HG03159 (cell line): ENCODE results near the gene U2SURP.
A peak's percentile ranks its signal among the peaks of the same experiment; 100 is the strongest.
"Not testable (repeated sequence)": the region's sequence is repeated elsewhere in the genome, so short reads cannot be mapped to it uniquely, and the experiment has no call there.

Experiments
- ATAC-seq: cut with Tn5 transposase; IDR thresholded peaks from one replicate; pipeline ENCODE4 v1.9.1; 2021; ENCODE audit warnings: mild to moderate bottlenecking, moderate library complexity; ENCODE audit not compliant: unreplicated experiment

The U2SURP gene

DNA sequence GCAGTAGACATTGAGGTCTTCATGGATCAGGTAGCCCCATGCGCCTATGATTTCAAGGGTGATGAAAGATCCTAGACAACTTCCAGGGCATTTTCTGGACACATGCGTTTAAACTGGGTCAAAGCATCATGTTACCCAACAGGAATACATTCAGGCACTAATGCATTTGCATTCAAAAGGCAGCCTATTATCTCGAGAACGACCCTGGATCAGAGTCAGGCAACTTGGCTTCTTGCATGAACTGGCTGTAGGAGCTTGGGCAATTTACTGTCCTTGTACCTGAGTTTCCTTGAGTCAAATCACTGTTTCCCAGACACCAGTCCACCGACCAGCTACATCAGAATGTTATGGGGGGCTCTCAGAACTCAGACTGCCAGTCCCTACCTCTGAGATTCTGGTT, 66.7 kb downstream of the U2SURP start:
- ATAC-seq = no peak

DNA sequence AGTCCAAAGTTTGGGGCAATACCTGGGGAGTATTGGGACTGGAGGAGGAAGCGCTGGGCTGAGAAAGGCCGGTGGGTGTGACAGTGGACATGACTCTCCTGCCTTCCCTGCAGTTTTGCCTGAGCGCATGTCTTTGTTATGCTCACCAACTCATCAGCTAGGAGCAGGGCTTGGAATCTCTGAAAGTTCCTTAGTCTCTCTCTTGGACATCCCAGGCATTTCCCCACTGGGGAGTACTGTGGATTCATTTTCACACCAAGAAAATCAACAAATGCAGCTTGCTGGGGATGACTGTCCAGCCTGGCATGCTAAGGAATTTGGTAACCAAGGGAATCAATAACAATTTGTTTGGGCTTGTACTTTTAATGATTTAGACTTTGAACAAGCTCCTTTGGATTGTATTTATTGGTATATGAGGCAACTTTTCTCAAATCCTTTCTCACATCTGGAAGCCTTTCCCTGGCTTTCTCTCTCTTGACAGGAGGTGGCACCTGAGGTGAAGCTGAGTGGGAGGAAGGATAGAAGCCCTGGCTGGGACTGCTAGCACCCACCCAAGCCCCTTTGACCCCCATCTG, 69.7 kb downstream of the U2SURP start:
- ATAC-seq = no peak

DNA sequence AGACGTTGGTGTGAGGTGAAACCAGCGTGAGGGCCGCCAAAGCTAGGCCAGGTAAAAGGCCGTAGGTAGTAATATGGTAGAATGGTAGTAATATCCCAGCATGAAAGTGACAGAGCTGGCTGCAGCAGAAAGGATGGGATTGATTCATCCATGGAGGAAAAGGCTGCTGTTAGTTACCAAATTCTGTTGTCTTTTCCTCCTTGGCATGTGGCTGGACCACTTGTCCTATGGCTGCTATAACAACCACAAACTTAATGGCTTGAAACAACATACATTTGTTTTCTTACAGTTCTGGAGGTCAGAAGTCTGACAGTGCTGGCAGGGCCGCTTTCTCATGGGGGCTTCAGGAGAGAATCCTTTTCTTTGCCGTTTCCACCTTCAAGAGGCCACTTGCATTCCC, 70.4 kb downstream of the U2SURP start:
- ATAC-seq = no peak

DNA sequence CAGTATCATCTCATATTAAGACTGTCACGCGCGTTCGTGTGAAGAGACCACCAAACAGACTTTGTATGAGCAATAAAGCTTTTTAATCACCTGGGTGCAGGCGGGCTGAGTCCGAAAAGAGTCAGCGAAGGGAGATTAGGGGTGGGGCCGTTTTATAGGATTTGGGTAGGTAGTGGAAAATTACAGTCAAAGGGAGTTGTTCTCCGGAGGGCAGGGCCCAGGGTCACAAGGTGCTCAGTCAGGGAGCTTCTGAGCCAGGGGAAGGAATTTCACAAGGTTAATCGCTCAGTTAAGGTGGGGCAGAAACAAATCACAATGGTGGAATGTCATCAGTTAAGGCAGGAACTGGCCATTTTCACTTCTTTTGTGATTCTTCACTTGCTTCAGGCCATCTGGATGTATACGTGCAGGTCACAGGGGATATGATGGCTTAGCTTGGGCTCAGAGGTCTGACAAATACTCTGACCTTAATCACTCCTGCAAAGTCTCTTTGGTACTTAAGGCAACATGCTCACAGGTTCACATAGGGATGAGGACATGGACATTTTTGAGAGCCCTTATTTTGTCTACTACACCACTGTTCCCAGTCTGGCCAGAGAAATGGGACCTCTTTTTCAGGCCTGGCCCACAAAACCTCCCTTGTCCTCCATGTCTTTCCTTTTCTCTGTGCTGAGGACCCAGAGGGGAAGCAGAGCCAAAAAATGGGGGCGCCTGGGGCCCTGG, 71.1 kb downstream of the U2SURP start:
- not testable (repeated sequence) for ATAC-seq

DNA sequence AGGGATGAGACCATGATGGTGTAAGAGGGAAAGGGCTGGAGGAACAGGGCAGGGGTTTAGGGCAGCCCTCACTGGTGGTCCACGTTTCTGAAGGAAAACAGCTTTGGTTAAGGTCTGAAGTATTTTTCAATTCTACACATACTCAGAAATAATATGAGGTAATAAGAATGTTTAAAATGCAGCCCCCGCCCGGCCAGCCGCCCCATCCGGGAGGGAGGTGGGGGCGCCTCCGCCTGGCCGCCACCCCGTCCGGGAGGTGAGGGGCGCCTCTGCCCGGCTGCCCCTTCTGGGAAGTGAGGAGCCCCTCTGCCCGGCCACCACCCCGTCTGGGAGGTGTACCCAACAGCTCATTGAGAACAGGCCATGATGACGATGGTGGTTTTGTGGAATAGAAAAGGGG, 72.2 kb downstream of the U2SURP start:
- not testable (repeated sequence) for ATAC-seq

DNA sequence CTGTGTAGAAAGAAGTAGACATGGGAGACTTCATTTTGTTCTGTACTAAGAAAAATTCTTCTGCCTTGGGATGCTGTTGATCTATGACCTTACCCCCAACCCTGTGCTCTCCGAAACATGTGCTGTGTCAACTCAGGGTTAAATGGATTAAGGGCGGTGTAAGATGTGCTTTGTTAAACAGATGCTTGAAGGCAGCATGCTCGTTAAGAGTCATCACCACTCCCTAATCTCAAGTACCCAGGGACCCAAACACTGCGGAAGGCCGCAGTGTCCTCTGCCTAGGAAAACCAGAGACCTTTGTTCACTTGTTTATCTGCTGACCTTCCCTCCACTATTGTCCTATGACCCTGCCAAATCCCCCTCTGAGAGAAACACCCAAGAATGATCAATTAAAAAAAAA, 72.6 kb downstream of the U2SURP start:
- not testable (repeated sequence) for ATAC-seq

DNA sequence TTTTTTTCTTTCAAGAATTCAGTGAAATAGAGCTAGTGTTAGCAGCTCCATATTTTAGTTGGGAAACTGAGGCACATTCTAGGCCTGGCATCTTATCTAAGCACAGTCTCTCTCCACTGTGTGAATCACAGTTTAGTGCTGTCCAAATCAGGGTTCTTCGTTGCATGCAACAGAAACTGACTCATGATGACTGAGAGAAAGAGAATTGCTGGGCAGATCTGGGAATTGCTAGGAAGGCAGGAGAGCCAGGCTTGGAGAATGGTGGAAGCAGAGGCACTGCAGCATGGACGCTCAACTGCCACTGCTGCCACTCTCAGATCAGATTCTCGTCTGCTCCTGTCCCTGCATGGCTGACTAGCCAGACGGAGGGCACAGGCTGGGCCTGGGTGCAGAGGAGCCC, 77.5 kb downstream of the U2SURP start:
- ATAC-seq = no peak

DNA sequence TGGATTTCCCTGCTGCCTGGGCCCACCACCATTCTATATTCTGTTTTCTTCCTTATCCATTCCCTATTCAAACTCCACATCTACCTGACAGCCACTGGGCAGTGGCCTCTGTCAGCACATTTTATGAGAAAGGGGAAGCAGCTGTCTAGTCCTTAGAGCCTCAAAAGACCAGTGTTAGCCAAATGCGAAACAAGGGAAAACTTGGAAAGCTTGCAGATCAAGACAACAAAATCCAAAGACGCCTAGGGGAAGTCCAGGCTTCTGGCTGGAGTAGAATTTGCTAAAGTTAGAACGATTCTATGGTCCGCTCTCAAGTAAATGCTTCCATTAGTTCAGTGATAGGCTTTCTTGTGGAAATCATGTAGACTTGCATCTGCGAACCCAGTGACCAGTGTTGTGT, 78.8 kb downstream of the U2SURP start:
- ATAC-seq = no peak

DNA sequence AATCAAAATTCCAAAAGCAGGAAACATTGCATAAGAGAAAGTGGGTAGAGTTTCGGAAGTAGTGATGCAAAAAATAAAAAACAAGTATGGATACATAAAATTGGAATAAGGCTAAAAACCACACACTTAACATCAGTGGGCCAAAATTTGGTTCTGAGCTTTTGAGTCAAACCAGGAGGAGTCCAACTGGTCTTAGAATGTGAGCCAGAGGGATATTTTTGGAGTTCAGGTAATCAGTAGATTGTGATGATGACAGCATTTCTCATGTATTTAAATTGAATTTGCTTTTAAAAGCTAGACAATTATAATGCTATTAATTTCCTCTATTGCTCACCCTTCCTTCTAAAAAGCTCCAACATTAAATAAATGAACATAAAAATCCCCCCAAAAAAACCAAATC, 80.0 kb downstream of the U2SURP start:
- ATAC-seq = no peak

DNA sequence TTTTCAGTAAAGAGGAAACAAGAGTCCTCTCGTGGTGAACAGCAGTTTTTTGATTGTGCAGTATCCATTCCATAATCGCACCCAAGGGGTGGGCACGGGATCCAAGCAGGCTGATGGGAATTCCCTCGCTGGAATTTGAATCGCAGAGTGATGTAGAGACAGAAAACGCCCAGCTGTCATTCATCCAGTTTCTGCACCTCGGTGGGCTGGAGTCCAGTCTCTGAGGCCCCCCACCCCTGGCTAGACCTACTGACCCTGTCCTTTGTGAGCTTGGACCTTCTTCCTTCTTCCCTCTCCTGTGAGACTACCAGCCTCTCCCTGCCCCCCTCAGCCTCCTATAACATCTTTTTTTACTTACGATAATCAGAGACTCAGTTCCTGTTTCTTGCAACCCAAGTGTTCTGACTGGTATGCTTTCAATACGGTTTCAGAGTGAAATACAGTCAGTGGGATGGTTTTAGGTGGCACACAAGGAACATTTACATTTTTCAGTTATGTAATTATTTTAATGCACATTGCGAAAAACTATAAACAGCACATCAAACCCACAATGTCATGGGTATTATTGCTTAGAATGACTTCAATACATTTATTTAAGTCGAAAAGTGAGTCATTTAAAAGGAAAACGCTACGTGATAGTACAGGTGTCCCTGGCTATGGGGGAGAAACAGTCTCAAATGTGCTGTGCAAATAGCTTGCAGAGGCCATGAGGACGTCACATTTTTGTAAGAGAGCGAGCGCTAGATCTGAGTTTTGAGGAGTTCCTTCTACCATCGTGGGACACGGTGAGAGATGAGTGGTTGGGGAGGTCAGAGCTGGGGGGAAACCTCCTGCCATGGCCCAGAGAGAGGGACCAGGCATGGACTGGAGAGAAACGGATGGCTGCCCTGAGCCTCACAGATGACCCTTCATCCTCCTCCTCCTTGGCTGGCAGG, 80.7 kb downstream of the U2SURP start:
- ATAC-seq = peak; percentile 83

DNA sequence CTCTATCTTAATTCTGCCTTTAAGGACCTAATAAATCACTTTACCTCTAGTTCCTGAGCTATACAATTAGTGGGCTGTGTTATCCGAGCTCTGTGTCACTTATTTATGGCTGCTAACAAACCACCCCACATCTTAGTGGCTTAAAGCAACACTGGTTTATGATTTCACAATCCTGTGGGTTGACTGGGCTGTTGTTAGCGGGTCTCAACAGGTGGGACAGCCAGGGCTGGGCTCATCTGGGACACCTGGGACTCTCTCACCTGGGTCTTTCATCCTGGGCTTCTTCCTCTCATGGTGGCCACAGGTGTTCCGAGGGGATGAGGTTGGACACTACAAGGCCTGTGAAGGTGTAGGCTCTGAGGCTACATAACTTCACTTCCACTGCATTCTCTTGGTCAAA, 82.4 kb downstream of the U2SURP start:
- ATAC-seq = no peak

DNA sequence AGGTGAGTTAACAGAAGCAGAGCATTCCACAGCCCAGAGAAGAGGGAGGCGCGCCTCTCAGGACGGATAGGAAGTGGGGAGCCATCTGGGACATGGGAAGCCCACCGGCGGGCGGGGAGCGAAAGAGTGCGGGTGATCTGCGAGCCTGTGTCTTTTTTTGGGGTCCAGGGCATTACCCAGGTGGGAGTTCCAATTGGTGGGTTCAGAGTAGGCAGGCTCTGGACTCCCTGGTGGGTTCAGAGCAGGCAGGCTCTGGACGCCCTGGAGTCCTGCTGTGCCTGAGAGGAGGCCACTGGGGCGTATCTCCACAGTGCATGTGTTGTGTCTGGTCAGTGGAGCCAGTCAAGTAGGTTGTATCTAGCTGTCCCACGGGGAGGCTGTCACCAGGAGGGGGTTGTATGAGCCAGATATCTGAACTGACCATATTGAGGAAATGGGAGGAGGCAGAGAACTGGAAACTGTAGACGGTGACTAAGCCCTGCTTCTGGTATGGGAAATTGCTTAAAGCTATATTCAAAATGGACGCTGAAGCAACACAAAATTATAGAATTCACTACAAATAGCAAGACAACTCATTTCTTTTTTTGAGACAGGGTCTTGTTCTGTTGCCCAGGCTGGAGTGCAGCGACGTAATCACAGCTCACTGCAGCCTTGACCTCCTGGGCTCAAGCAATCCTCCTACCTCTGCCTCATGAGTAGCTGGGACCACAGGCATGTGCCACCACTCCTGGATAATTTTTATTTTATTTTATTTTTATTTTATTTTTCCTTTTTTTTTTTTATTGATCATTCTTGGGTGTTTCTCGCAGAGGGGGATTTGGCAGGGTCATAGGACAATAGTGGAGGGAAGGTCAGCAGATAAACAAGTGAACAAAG, 83.7 kb downstream of the U2SURP start:
- ATAC-seq = peak; percentile 59

DNA sequence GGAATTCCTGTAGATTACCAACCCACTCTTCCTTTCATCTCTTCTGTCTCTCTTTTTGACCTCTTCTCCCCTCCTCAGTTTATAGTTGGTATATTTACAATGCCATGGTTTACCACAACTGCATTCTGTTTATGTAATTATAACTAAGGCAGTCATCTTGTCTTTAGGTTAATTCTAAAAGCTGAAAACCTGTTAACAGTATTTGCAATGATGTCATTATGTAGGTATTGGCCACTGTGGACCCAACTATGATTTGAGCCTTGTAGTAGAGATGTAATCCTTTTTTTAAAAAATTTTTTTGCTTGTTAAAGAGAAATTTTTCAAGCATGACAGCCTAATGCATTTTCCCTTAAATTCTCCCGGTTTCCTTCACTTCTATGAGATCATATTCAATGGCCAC, 87.5 kb downstream of the U2SURP start:
- ATAC-seq = no peak

DNA sequence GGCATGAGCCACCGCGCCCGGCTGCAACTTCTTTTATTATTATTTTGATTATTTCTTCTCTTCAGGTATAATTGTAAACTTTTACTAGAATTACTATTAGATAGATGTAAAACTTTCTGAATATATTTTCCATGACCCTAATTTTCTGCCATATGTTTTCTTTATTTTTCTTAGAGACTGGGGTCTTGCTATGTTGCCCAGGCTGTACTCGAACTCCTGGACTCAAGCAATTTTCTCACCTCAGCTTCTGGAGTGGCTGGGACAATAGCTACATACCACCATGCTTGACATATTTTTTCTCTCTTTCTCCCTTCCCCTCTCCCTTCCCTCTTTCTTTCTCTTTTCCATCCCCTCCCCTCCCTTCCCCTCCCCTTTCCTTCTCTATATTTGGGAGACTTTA, 88.6 kb downstream of the U2SURP start:
- ATAC-seq = no peak

DNA sequence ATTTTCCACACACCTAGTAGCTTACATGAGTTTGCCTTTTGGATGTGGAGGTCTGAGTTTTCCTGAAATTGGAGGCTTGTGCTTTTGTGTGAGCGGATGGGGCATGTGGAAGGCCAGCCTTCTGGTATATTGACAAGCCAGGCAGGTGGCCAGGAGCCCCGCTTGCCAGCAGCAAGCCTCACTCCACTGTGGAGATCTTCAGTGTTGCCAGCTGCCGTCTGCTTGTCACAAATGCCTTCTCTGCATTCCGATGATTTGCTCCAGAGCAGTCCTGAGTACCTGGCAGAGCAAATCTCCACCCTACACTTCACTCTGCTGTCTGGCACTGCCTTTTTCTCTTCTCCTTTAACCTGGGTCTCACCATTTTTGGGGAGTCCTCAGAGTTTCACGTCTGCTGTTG, 89.1 kb downstream of the U2SURP start:
- ATAC-seq = no peak

DNA sequence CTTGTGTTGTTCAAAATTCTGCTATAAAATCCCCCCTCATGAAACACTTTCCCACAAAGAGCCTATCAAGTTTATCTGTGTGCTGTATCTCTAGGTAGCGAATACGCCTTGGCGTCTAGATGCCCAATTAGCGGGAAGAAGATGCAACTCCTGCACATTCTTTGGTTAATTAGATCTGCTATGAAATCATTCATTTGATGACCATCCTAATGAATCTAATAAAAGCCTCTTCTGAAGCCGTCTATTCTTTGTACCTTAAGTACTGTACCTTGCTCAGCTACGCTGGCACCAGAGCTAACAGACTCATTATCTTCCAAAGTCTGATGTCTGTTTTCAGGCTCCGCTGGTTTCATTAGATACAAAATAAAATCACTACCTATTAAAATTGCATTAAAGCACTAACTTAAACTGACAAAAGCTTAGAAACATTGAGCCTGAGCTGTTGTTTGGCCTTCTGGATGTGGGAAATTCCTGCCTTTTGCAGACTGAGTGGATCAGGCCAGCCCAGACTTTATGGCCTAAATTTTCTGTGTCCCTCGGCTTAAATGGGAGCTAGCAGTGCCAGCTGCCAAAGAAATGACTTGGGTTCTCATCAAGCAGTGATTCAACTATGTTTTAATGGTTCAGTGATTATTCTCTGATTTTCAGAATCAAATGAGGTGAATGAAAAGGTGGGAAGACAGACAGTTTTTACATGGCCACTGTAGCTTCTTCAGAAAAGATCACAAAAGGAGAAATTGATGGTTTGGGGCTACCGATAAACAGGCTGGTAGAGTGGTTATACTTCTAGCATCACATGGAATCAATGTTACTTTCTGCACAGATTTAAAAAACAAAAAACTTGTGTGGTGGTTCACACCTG, 89.8 kb downstream of the U2SURP start:
- no peak for ATAC-seq

DNA sequence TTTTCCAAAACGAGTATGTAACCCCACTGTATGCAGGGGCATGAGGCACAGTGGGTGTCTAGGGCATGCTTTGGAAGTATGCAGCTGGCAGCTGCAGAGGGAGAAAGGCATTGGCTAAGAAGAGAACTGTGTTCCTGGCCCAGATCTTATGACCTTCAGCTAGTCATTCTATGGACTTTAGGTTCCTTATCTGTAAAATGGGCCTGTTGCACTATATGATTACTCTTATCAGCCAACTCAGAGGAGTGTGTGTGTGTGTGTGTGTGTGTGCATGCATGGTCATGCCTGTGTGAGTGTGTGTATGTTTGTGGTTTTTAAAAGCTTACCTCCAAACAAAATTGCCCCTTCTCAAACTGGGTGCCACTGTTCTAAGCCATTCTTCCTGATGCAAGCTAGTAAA, 90.8 kb downstream of the U2SURP start:
- ATAC-seq = no peak

DNA sequence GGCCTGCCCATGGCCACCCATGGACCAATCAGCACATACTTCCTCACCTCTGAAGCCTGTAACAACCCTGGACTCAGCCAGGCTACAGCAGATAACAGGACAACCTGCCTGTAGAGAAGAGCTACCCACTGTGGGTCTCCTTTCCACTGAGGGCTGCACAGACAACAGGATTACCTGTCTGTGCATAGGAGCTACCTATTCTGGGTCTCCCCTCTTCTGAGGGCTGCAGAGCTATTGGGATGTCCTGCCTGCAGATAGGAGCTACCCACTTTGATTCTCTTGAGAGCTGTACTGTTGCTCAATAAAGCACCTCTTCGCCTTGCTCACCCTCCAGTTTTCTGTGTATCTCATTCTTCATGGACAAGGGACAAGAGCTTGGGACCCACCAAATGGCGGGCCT, 94.4 kb downstream of the U2SURP start:
- no peak for ATAC-seq

DNA sequence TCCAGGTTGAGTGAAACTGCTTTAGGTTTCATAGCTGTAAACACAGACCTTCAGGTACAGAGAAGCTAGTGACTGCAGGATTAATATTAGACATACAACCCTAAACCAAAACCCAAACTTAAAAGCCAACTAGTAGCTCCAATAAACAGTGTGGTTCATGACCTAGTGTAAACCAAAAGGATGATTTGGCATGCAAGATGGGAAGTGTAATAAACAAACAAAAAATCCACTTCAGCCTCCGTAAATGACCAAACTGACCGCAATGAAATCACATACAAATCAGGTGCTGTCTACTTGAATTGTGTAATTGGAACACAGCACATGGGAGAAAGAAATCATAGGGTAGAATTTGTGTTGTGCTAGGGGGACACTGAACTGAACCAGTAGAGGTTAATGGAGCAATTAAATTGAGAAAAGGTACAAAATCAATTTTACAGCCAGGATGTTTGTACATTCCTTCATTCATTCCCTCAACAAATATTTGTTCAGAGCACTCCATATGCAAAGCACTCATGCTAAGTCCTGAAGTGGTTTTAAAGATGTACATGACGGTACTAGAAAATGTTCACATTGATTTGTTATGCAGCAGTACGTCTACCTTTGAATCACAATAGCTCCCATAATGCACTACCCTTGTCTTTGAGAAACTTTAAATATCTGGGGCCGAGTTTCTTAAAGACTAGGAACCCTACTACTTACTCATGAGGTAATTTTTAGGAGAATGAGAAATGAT, 96.8 kb downstream of the U2SURP start:
- no peak for ATAC-seq
